B cell (primary cell): ENCODE measurements around the gene ZYG11A. TPM values are rescaled to one million over a fixed set of nuclear protein-coding genes. Genes with fewer than 3 reads are reported as not detected.
"Not testable (repeated sequence)": the region's sequence is repeated elsewhere in the genome, so short reads cannot be mapped to it uniquely, and the experiment has no call there.

ENCODE experiments used
- ATAC-seq: fragments of 200-7000 bp; cut with Tn5 transposase; one replicate; pipeline ENCODE4 v1.10.0; 2021; ENCODE audit warnings: low read depth, mild to moderate bottlenecking, moderate number of reproducible peaks, moderate library complexity
- CTCF ChIA-PET: fragments of 350-600 bp; sonication (Branson Sonifier 250); formaldehyde crosslinking; loops from one replicate; lab custom pipeline; 2021; ENCODE audit warnings: antibody characterized with exemption, inconsistent platforms; lab: Charles Lee
- POLR2A ChIA-PET: fragments of 350-600 bp; sonication (Branson Sonifier 250); formaldehyde crosslinking; loops from one replicate; lab custom pipeline; 2021; ENCODE audit warnings: antibody characterized with exemption; lab: Charles Lee
- DNase-seq: peaks from one replicate; pipeline ENCODE4 v3.0.0; 2013
- H2AFZ ChIP-seq: 2 replicates; pipeline ENCODE4 v1.6.1; 2012; ENCODE audit warnings: mild to moderate bottlenecking, low read depth, low read length; ENCODE audit not compliant: insufficient read depth, poor library complexity, severe bottlenecking
- H3K27ac ChIP-seq, 2 donors: 1 replicate in 1 of 2; 2 replicates in 1 of 2; pipeline ENCODE4 v1.5.1; 2012 to 2013; ENCODE audit warnings: low read length in 2 of 2, mild to moderate bottlenecking in 2 of 2, moderate library complexity in 1 of 2
- H3K27me3 ChIP-seq, 4 experiments: fragments of 200-600 bp in 1 of 4; sonication (generic) in 1 of 4; replicated peaks in 1 of 4; 1 replicate in 2 of 4; 2 replicates in 2 of 4; pipeline versions ENCODE4 v1.6.1 to v1.7.0; 2013 to 2016; ENCODE audit warnings: low read length in 3 of 4, mild to moderate bottlenecking in 2 of 4, mixed read lengths in 1 of 4, moderate library complexity in 1 of 4; ENCODE audit not compliant: insufficient read depth in 4 of 4, control insufficient read depth in 3 of 4; ENCODE audit errors: control extremely low read depth in 1 of 4
- H3K36me3 ChIP-seq, 2 experiments: replicated peaks in 1 of 2; 1 replicate in 1 of 2; 2 replicates in 1 of 2; pipeline versions ENCODE4 v1.6.1 to v1.7.1; 2013; ENCODE audit warnings: low read length in 1 of 2; ENCODE audit not compliant: insufficient read depth in 2 of 2, control insufficient read depth in 1 of 2; ENCODE audit errors: control extremely low read depth in 1 of 2, extremely low read depth in 1 of 2
- H3K4me1 ChIP-seq, 2 donors: fragments of 200-600 bp in 1 of 2; sonication (generic) in 1 of 2; 1 replicate in 1 of 2; 2 replicates in 1 of 2; pipeline versions ENCODE4 v1.5.1 to v1.6.1; 2013 to 2017; ENCODE audit warnings: low read length in 2 of 2; ENCODE audit not compliant: control insufficient read depth in 2 of 2, insufficient read depth in 2 of 2
- H3K4me2 ChIP-seq: replicated peaks from 2 replicates; pipeline ENCODE3; 2012; ENCODE audit warnings: mild to moderate bottlenecking, low read depth, low read length; ENCODE audit not compliant: poor library complexity, severe bottlenecking
- H3K4me3 ChIP-seq, 5 experiments: fragments of 200-600 bp in 1 of 5; sonication (generic) in 1 of 5; 1 replicate in 3 of 5; 2 replicates in 2 of 5; pipeline versions ENCODE4 v1.5.1 to v1.7.0; 2011 to 2016; ENCODE audit warnings: low read length in 4 of 5, mild to moderate bottlenecking in 4 of 5, low read depth in 2 of 5, control low read depth in 1 of 5, moderate library complexity in 1 of 5; ENCODE audit not compliant: insufficient read depth in 1 of 5; ENCODE audit errors: control extremely low read depth in 1 of 5, extremely low read depth in 1 of 5
- H3K79me2 ChIP-seq: fragments of 200-600 bp; sonication (generic); one replicate; pipeline ENCODE4 v1.6.0; 2016; ENCODE audit warnings: low read length; ENCODE audit not compliant: control insufficient read depth, insufficient read depth
- H3K9ac ChIP-seq: fragments of 200-600 bp; sonication (generic); 2 replicates; pipeline ENCODE4 v1.6.1; 2017; ENCODE audit warnings: mild to moderate bottlenecking, low read length, moderate library complexity
- H3K9me3 ChIP-seq, 3 donors: one replicate each; pipeline versions ENCODE4 v1.6.1 to v1.7.1; 2013; ENCODE audit warnings: low read length in 2 of 3; ENCODE audit not compliant: control insufficient read depth in 2 of 3, insufficient read depth in 1 of 3; ENCODE audit errors: control extremely low read depth in 1 of 3
- H4K20me1 ChIP-seq: 2 replicates; pipeline ENCODE4 v1.6.0; 2012; ENCODE audit warnings: mild to moderate bottlenecking, low read length; ENCODE audit not compliant: insufficient read depth, control insufficient read depth, poor library complexity, severe bottlenecking
- H3K27ac Mint-ChIP-seq: one replicate; pipeline ENCODE4 v1.8.0; 2021; ENCODE audit warnings: mixed read lengths
- H3K27me3 Mint-ChIP-seq: one replicate; pipeline ENCODE4 v1.8.0; 2021; ENCODE audit warnings: mixed read lengths
- H3K4me1 Mint-ChIP-seq: one replicate; pipeline ENCODE4 v1.8.0; 2021; ENCODE audit warnings: mixed read lengths
- H3K4me3 Mint-ChIP-seq: one replicate; pipeline ENCODE4 v1.8.0; 2021; ENCODE audit warnings: mixed read lengths
- H3K9me3 Mint-ChIP-seq: one replicate; pipeline ENCODE4 v1.8.0; 2022; ENCODE audit warnings: mixed read lengths; ENCODE audit not compliant: insufficient read depth
- CTCF ChIP-seq: fragments of 200-600 bp; IDR thresholded peaks from one replicate; pipeline ENCODE4 v1.8.0; 2022; ENCODE audit warnings: antibody characterized with exemption, mild to moderate bottlenecking
- EZH2 ChIP-seq: IDR thresholded peaks from 2 replicates; pipeline ENCODE4 v1.6.1; 2012; ENCODE audit warnings: borderline replicate concordance, low read depth, mild to moderate bottlenecking, moderate library complexity, low read length; ENCODE audit not compliant: insufficient read depth, poor library complexity, severe bottlenecking
- WGBS: methylation state at CpG from one replicate; pipeline ENCODE4 v1.1.5; 2013; ENCODE audit warnings: missing lambda C conversion rate; ENCODE audit not compliant: insufficient coverage; 5-methylcytosine and 5-hydroxymethylcytosine counted together
- intact Hi-C: fragments of 100-400 bp; cut with micrococcal nuclease; formaldehyde crosslinking; loops from one replicate; pipeline ENCODE4 v1.10.0; 2022
- polyA minus RNA-seq: library from RNA; depleted of rRNA, polyadenylated mRNA; stranded (reverse); fragments of >200 nt; gene quantifications from 2 replicates; pipeline ENCODE4 v1.2.3, GENCODE V29; 2012
- polyA plus RNA-seq: library from polyadenylated mRNA; depleted of rRNA; stranded (reverse); fragments of >200 nt; gene quantifications from 2 replicates; pipeline ENCODE4 v1.2.3, GENCODE V29; 2012
- total RNA-seq, 2 donors: library from RNA; stranded (reverse); fragments of 120-200 nt in 1 of 2; gene quantifications; 1 replicate in 1 of 2; 2 replicates in 1 of 2; pipeline versions ENCODE4 v1.2.3 to v1.2.4, GENCODE V29; 2013 to 2022

ZYG11A gene
- total RNA-seq: 1.5 and 1.7 TPM in 2 replicates
- total RNA-seq (2013): 0.58 TPM
- 0.24 and 0.53 TPM in 2 replicates for polyA plus RNA-seq
- polyA minus RNA-seq: 0.77 and 1.5 TPM in 2 replicates

DNA sequence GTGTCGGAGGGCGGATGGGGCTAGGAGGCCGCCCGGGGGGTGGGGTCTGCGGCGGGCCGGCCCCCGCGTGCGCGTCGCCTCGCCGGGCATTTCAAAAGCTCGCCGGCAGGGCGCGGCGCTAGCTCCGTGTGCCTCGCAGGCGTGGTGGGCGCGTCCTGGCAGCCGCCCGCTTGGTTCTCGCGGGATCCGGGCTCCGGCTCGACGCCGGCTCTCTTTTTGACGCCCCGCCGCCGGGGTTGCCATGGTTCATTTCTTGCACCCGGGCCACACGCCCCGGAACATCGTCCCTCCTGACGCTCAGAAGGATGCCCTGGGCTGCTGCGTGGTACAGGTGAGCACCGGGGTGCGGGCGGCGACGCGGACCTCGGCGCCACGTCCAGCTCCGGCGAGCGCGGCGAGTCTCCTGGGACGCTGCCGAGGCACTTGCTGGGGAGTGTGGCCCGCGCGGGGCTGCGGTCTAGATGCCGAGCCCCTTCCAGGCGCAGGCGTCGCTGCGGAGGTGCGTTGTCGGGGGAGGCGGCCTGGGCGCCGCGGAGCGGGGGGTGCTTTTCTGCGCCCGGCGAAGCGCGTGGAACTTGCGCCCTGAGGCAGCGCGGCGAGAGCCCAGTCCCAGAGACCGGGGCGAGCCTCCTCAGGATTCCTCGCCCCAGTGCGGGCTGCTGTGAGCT is at the start of gene ZYG11A:
Gene ZYG11A (plus strand): TSS at position 118 of the 668 bp plus-strand sequence. CDS start 124 bp downstream, at position 242.
- H3K79me2 ChIP-seq: no peaks in the 10 kb centered on the region
- no peaks in the 10 kb centered on the region for H3K9me3 Mint-ChIP-seq
- H3K4me1 Mint-ChIP-seq: peaks cover 11% of the 10 kb centered on the region
- ATAC-seq (peak; percentile 93), DNase-seq (peak; percentile 83)
- H4K20me1 ChIP-seq: no peaks in the 10 kb centered on the region
- peak within 1 kb of the TSS; percentile 80 for H3K4me3 Mint-ChIP-seq
- peaks cover 8% of the 10 kb centered on the region for H3K27me3 Mint-ChIP-seq
- peak within 1 kb of the TSS; percentile 30 to 67 (median 52) for H3K4me3 ChIP-seq
- peaks cover 0 to 29% (median 5%) of the 10 kb centered on the region in 4 experiments for H3K27me3 ChIP-seq
- no peaks in the 10 kb centered on the region for H3K36me3 ChIP-seq
- peak within 1 kb of the TSS; percentile 82 for H2AFZ ChIP-seq
- H3K27ac ChIP-seq: peak within 1 kb of the TSS; percentile 33 to 51
- POLR2A ChIA-PET: interaction anchor here (0.6 to 1.0 kb wide), 3 partner anchors 25 to 290 kb away, joined by 3 to 6 read pairs (median 4); partner anchors contain the start of gene TUT4
- CTCF ChIA-PET: interaction anchor here (0.6 to 1.2 kb wide), 5 partner anchors 11 to 93 kb away, joined by 3 read pairs; no protein-coding TSS in a partner anchor
- peak within 1 kb of the TSS; percentile 71 for H3K27ac Mint-ChIP-seq
- H3K9ac ChIP-seq: peak within 1 kb of the TSS; percentile 64
- TF ChIP-seq CTCF (peak; percentile 43), EZH2 (no peak)
- H3K9me3 ChIP-seq: peaks cover 0 to 4% (median 0%) of the 10 kb centered on the region in 3 donors
- intact Hi-C loops: loop anchor here (2.0 to 5.0 kb wide), 2 partner anchors 140 to 475 kb away; partner anchors contain the start of gene CC2D1B
- H3K4me2 ChIP-seq: peak within 1 kb of the TSS; percentile 91
- H3K4me1 ChIP-seq: peaks cover 9 to 14% of the 10 kb centered on the region in 2 donors
- 4% methylated on average over 88 of the region's 88 CpGs for WGBS

DNA sequence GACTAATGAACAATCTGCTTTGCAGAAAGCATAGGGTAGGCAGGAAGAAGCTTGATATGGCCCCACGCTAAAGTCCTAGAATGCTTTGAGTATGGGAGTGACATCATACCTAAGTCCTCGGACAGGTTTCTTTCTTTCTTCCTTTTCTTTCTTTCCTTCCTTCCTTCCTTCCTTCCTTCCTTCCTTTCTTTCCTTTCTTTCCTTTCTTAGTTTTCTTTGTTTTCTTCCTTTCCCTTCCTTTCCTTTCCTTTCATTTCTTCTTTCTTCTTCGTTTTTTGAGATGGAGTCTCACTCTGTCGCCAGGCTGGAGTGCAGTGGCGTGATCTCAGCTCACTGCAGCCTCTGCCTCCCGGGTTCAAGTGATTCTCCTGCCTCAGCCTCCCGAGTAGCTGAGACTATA is 48.8 kb upstream of the ZYG11A start:
- H3K4me3 ChIP-seq, H3K9me3 Mint-ChIP-seq, H3K9ac ChIP-seq, ATAC-seq, H3K4me2 ChIP-seq, H3K27me3 Mint-ChIP-seq, H3K9me3 ChIP-seq, H3K4me1 ChIP-seq, H3K4me1 Mint-ChIP-seq, H3K4me3 Mint-ChIP-seq, CTCF ChIA-PET, DNase-seq, intact Hi-C loops, H3K79me2 ChIP-seq, H3K27ac ChIP-seq, H2AFZ ChIP-seq, H3K27me3 ChIP-seq, POLR2A ChIA-PET, H4K20me1 ChIP-seq, H3K27ac Mint-ChIP-seq: not testable (repeated sequence)
- H3K36me3 ChIP-seq: peaks cover 3 to 28% of the 10 kb centered on the region in 2 experiments
- WGBS: 100% methylated on average over 1 of the region's 7 CpGs
